NCI-H446 (cell line): ENCODE data around the gene KSR1.

Experiments
- DNase-seq, 2 experiments: peaks; one replicate each; lab custom pipeline; 2025; lab: John Stamatoyannopoulos, UW

Gene KSR1

GRCh38 chr17:27590864-27591263, 134.6 kb downstream of the KSR1 start:
- no peak for DNase-seq

- no peak for DNase-seq
Observed at GRCh38 chr17:27591986-27592385, 135.7 kb downstream of the KSR1 start.

- DNase-seq: no peak
Observed at GRCh38 chr17:27593232-27593856, 137.1 kb downstream of the KSR1 start.

GRCh38 chr17:27593857-27594255, 137.6 kb downstream of the KSR1 start:
- DNase-seq: no peak

- no peak for DNase-seq
Observed at GRCh38 chr17:27595208-27595607, 139.0 kb downstream of the KSR1 start.

- DNase-seq: no peak
Observed at GRCh38 chr17:27596096-27596495, 139.8 kb downstream of the KSR1 start.

- DNase-seq: no peak
Observed at GRCh38 chr17:27596566-27597187, 140.4 kb downstream of the KSR1 start.

- DNase-seq: no peak
Observed at GRCh38 chr17:27597188-27597580, 140.9 kb downstream of the KSR1 start.

GRCh38 chr17:27597783-27598320, 141.6 kb downstream of the KSR1 start:
- no peak for DNase-seq

GRCh38 chr17:27598337-27599050, 142.2 kb downstream of the KSR1 start:
- DNase-seq: no peak

- no peak for DNase-seq
Observed at GRCh38 chr17:27600471-27600870, 144.2 kb downstream of the KSR1 start.

- peak in 1 of 2 experiments; percentile 61 for DNase-seq
Observed at GRCh38 chr17:27601069-27601974, 145.1 kb downstream of the KSR1 start.

- DNase-seq: no peak
Observed at GRCh38 chr17:27601975-27602302, 145.7 kb downstream of the KSR1 start.

GRCh38 chr17:27602721-27603420, 146.6 kb downstream of the KSR1 start:
- peak in 1 of 2 experiments; percentile 57 for DNase-seq

- no peak for DNase-seq
Observed at GRCh38 chr17:27603421-27603770, 147.1 kb downstream of the KSR1 start.

- DNase-seq: no peak
Observed at GRCh38 chr17:27603880-27604794, 147.9 kb downstream of the KSR1 start.

GRCh38 chr17:27605409-27605808, 149.2 kb downstream of the KSR1 start:
- no peak for DNase-seq

GRCh38 chr17:27607521-27608091, 151.4 kb downstream of the KSR1 start:
- no peak for DNase-seq

GRCh38 chr17:27608328-27609230, 152.3 kb downstream of the KSR1 start:
- no peak for DNase-seq
